ENCODE measurements around the gene CTNNB1.

DNA sequence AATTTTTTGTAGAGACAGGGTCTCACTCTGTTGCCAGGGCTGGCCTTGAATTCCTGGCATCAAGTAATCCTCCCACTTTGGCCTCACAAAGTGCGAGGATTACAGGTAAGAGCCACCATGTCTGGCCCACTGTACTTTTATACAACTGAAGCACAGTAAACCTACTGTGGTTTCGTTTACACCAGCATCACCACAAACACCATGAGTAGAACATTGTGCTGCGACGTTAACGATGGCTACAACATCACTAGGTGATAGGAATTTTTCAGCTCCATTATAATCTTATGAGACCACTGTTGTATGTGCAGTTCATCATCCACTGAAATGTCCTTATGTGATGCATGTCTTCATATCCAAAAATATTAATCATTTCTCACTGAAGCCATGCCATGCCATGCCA, 11.7 kb downstream of the CTNNB1 start:
- TF ChIP-seq, protein P1, sequence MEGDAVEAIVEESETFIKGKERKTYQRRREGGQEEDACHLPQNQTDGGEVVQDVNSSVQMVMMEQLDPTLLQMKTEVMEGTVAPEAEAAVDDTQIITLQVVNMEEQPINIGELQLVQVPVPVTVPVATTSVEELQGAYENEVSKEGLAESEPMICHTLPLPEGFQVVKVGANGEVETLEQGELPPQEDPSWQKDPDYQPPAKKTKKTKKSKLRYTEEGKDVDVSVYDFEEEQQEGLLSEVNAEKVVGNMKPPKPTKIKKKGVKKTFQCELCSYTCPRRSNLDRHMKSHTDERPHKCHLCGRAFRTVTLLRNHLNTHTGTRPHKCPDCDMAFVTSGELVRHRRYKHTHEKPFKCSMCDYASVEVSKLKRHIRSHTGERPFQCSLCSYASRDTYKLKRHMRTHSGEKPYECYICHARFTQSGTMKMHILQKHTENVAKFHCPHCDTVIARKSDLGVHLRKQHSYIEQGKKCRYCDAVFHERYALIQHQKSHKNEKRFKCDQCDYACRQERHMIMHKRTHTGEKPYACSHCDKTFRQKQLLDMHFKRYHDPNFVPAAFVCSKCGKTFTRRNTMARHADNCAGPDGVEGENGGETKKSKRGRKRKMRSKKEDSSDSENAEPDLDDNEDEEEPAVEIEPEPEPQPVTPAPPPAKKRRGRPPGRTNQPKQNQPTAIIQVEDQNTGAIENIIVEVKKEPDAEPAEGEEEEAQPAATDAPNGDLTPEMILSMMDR (conservative IDR thresholded peaks at IDR 0.05; ENCODE audit: low read depth, low read length) = no peak
- TF ChIP-seq EZH2 (IDR thresholded peaks at IDR 0.05; ENCODE audit: low read length, unreplicated experiment) = no peak
